GM23338 (cell line): ENCODE data around the gene AURKAIP1. TPM values are rescaled to one million over a fixed set of nuclear protein-coding genes. Genes with fewer than 3 reads are reported as not detected.

ENCODE experiments used
- ATAC-seq: fragments of 200-7000 bp; cut with Tn5 transposase; 3 replicates; pipeline ENCODE4 v1.9.1; 2020
- DNase-seq: peaks from one replicate; pipeline ENCODE4 v3.0.0-alpha.2; 2015; ENCODE audit warnings: low spot score
- H2AFZ ChIP-seq: fragments of 200-600 bp; sonication (generic); 2 replicates; pipeline ENCODE4 v1.8.0; 2016; ENCODE audit warnings: antibody characterized with exemption, mild to moderate bottlenecking, moderate library complexity
- H3F3A ChIP-seq: fragments of 200-600 bp; sonication (generic); replicated peaks from 2 replicates; pipeline ENCODE4 v1.8.0; 2017; ENCODE audit warnings: antibody characterized with exemption, mixed run types, low read depth
- H3K27ac ChIP-seq: fragments of 200-600 bp; sonication (generic); 2 replicates; pipeline ENCODE4 v1.6.1; 2016; ENCODE audit warnings: low read depth
- H3K27me3 ChIP-seq: fragments of 200-600 bp; sonication (generic); 2 replicates; pipeline ENCODE4 v1.8.0; 2016; ENCODE audit warnings: mild to moderate bottlenecking, mixed run types, moderate library complexity; ENCODE audit not compliant: insufficient read depth
- H3K36me3 ChIP-seq: fragments of 200-600 bp; sonication (generic); 2 replicates; pipeline ENCODE4 v1.8.0; 2016; ENCODE audit warnings: mild to moderate bottlenecking; ENCODE audit not compliant: insufficient read depth
- H3K4me1 ChIP-seq: fragments of 200-600 bp; sonication (generic); 2 replicates; pipeline ENCODE4 v1.8.0; 2016; ENCODE audit warnings: mild to moderate bottlenecking, moderate library complexity; ENCODE audit not compliant: insufficient read depth
- H3K4me2 ChIP-seq: fragments of 200-600 bp; sonication (generic); 2 replicates; pipeline ENCODE4 v1.7.1; 2017; ENCODE audit warnings: mixed run types
- H3K4me3 ChIP-seq: fragments of 200-600 bp; sonication (generic); 2 replicates; pipeline ENCODE4 v1.6.1; 2016; ENCODE audit warnings: mixed run types
- H3K79me2 ChIP-seq: fragments of 200-600 bp; sonication (generic); replicated peaks from 2 replicates; pipeline ENCODE4 v1.8.0; 2017; ENCODE audit warnings: mild to moderate bottlenecking; ENCODE audit not compliant: insufficient read depth
- H3K9me2 ChIP-seq: fragments of 200-600 bp; sonication (generic); 2 replicates; pipeline ENCODE4 v1.8.0; 2017; ENCODE audit not compliant: insufficient read depth
- H4K20me1 ChIP-seq: fragments of 200-600 bp; sonication (generic); replicated peaks from 2 replicates; pipeline ENCODE4 v1.8.0; 2017; ENCODE audit warnings: mild to moderate bottlenecking; ENCODE audit not compliant: insufficient read depth
- H3K27ac Mint-ChIP-seq: 2 replicates; pipeline ENCODE4 v1.8.0; 2020; ENCODE audit warnings: inconsistent platforms, mild to moderate bottlenecking, moderate library complexity, mixed read lengths
- H3K27me3 Mint-ChIP-seq: 3 replicates; pipeline ENCODE4 v1.8.0; 2022; ENCODE audit warnings: low read depth, mild to moderate bottlenecking, moderate library complexity, mixed read lengths, inconsistent platforms; ENCODE audit not compliant: insufficient read depth, poor library complexity
- H3K36me3 Mint-ChIP-seq: 3 replicates; pipeline ENCODE4 v1.8.0; 2021; ENCODE audit warnings: low read depth, mild to moderate bottlenecking, inconsistent platforms, moderate library complexity, mixed read lengths
- H3K4me1 Mint-ChIP-seq: 3 replicates; pipeline ENCODE4 v1.8.0; 2020; ENCODE audit warnings: mild to moderate bottlenecking, inconsistent platforms, mixed read lengths
- H3K4me3 Mint-ChIP-seq: 3 replicates; pipeline ENCODE4 v1.8.0; 2021; ENCODE audit warnings: moderate library complexity, mild to moderate bottlenecking, inconsistent platforms, mixed read lengths
- H3K9me3 Mint-ChIP-seq: 3 replicates; pipeline ENCODE4 v1.8.0; 2020; ENCODE audit warnings: moderate library complexity, mild to moderate bottlenecking, inconsistent platforms, mixed read lengths
- CREB1 ChIP-seq: fragments of 250-450 bp; sonication (Bioruptor Pico); IDR thresholded peaks from 2 replicates; pipeline ENCODE4 v1.5.0; 2020; ENCODE audit warnings: low read depth, mild to moderate bottlenecking, moderate library complexity
- CTCF ChIP-seq, 2 experiments: fragments of 200-600 bp in 1 of 2; sonication (generic) in 1 of 2; conservative IDR thresholded peaks; 2 replicates each; pipeline versions ENCODE4 v1.5.1 to v1.6.1; 2016 to 2017; ENCODE audit warnings: antibody characterized with exemption in 2 of 2, low read depth in 2 of 2, mild to moderate bottlenecking in 2 of 2, moderate library complexity in 1 of 2
- ETS1 ChIP-seq: IDR thresholded peaks from 2 replicates; pipeline ENCODE4 v1.6.1; 2016; ENCODE audit warnings: antibody characterized with exemption
- EZH2 ChIP-seq: fragments of 200-600 bp; sonication (generic); IDR thresholded peaks from one replicate; pipeline ENCODE4 v1.8.0; 2017; ENCODE audit warnings: antibody characterized with exemption, mild to moderate bottlenecking, low read depth; ENCODE audit not compliant: unreplicated experiment
- EZH2phosphoT487 ChIP-seq: fragments of 200-600 bp; sonication (generic); IDR thresholded peaks from one replicate; pipeline ENCODE4 v1.8.1; 2018; ENCODE audit warnings: antibody characterized with exemption; ENCODE audit not compliant: unreplicated experiment
- JUNB ChIP-seq: IDR thresholded peaks from one replicate; pipeline ENCODE4 v1.6.1; 2016; ENCODE audit warnings: antibody characterized with exemption; ENCODE audit not compliant: unreplicated experiment
- NANOG ChIP-seq: IDR thresholded peaks from 2 replicates; pipeline ENCODE4 v1.6.1; 2016; ENCODE audit warnings: antibody characterized with exemption, borderline replicate concordance
- POLR2AphosphoS5 ChIP-seq: IDR thresholded peaks from 2 replicates; pipeline ENCODE4 v1.6.1; 2016; ENCODE audit warnings: antibody characterized with exemption, low read depth
- REST ChIP-seq: IDR thresholded peaks from one replicate; pipeline ENCODE4 v1.6.1; 2018; ENCODE audit warnings: antibody characterized with exemption; ENCODE audit not compliant: unreplicated experiment
- STAT1 ChIP-seq: IDR thresholded peaks from one replicate; pipeline ENCODE4 v1.6.1; 2016; ENCODE audit warnings: antibody characterized with exemption; ENCODE audit not compliant: unreplicated experiment
- ZNF114 ChIP-seq: fragments of 250-450 bp; sonication (Bioruptor Pico); IDR thresholded peaks from 2 replicates; pipeline ENCODE4 v1.5.0; 2020; ENCODE audit warnings: mild to moderate bottlenecking, moderate library complexity
- ZNF331 ChIP-seq: fragments of 250-450 bp; sonication (Bioruptor Pico); IDR thresholded peaks from 2 replicates; pipeline ENCODE4 v1.5.0; 2020; ENCODE audit warnings: low read depth, mild to moderate bottlenecking, moderate library complexity
- ZNF462 ChIP-seq: fragments of 250-450 bp; sonication (Bioruptor Pico); IDR thresholded peaks from 2 replicates; pipeline ENCODE4 v1.5.0; 2020; ENCODE audit warnings: mild to moderate bottlenecking, moderate library complexity
- polyA plus RNA-seq: library from polyadenylated mRNA; unstranded; fragments of >200 nt; fragmentation: Nextera tagmentation; extraction: Ambion mirVana; gene quantifications from 2 replicates; pipeline ENCODE4 v1.2.1, GENCODE V29; 2016
- total RNA-seq: library from RNA; depleted of rRNA; stranded (reverse); fragments of >200 nt; shearing (Covaris generic); gene quantifications from 2 replicates; pipeline ENCODE4 v1.2.3, GENCODE V29; 2014

AURKAIP1 gene
- total and polyA plus RNA-seq, 2 experiments from 2014 or later, result 167 to 355 TPM

GRCh38 chr1:1388078-1388472 lies 13.1 kb upstream of the AURKAIP1 start:
- H2AFZ ChIP-seq, result no peak overlapping the region
- no peaks in the 10 kb centered on the region for H3K4me1 ChIP-seq
- Mint-ChIP-seq H3K4me3 (no peak overlapping the region), H3K9me3 (no peaks in the 10 kb centered on the region; the same call in 2 of the 3 replicates), H3K4me1 (no peaks in the 10 kb centered on the region), H3K36me3 (peaks cover 90% of the 10 kb centered on the region), H3K27ac (no peak overlapping the region), H3K27me3 (peaks cover 6% of the 10 kb centered on the region)
- no peak for ATAC-seq
- TF ChIP-seq EZH2 (no peak), ETS1 (no peak), CREB1 (no peak), ZNF114 (CRISPR knock-in tag) (no peak), EZH2phosphoT487 (no peak), POLR2AphosphoS5 (no peak), STAT1 (no peak), JUNB (no peak), NANOG (no peak), CTCF (conservative IDR thresholded peaks at IDR 0.05; ENCODE audit: low read depth in 2 of 2) (no peak), REST (no peak), ZNF331 (CRISPR knock-in tag) (no peak), ZNF462 (CRISPR knock-in tag) (no peak)
- no peaks in the 10 kb centered on the region for H3K9me2 ChIP-seq
- H3K4me2 ChIP-seq, result no peak overlapping the region
- peaks cover 11% of the 10 kb centered on the region; the same call in 1 of the 2 replicates for H3K79me2 ChIP-seq
- no peak for DNase-seq
- H3K4me3 ChIP-seq, result no peak overlapping the region
- H3K36me3 ChIP-seq, result peaks cover 65% of the 10 kb centered on the region
- H3K27me3 ChIP-seq, result no peaks in the 10 kb centered on the region
- peaks cover 12% of the 10 kb centered on the region; the same call in 1 of the 2 replicates for H4K20me1 ChIP-seq
- no peak overlapping the region for H3K27ac ChIP-seq
- H3F3A ChIP-seq, result peaks cover 37% of the 10 kb centered on the region
